WTC11 (cell line): ENCODE data around the gene CAD. TPM values are rescaled to one million over a fixed set of nuclear protein-coding genes. Genes with fewer than 3 reads are reported as not detected.
"Not testable (repeated sequence)": the region's sequence is repeated elsewhere in the genome, so short reads cannot be mapped to it uniquely, and the experiment has no call there.

ENCODE experiments used
- ATAC-seq: fragments of 200-7000 bp; cut with Tn5 transposase; 2 replicates; pipeline ENCODE4 v1.10.0; 2021; ENCODE audit warnings: mild to moderate bottlenecking, moderate library complexity
- CTCF ChIA-PET: fragments of 300-600 bp; sonication (Branson Sonifier 250); formaldehyde crosslinking; loops from one replicate; lab custom pipeline; 2021; ENCODE audit warnings: antibody characterized with exemption; lab: Charles Lee
- POLR2A ChIA-PET: fragments of 350-600 bp; sonication (Branson Sonifier 250); formaldehyde crosslinking; loops from one replicate; lab custom pipeline; 2021; ENCODE audit warnings: antibody characterized with exemption; lab: Charles Lee
- DNase-seq: peaks from one replicate; pipeline ENCODE4 v3.0.0; 2021; ENCODE audit warnings: low spot score
- H3K27ac Mint-ChIP-seq: 2 replicates; pipeline ENCODE4 v1.8.0; 2021; ENCODE audit warnings: mixed read lengths
- H3K27me3 Mint-ChIP-seq: 2 replicates; pipeline ENCODE4 v1.8.0; 2021; ENCODE audit warnings: low read depth, mild to moderate bottlenecking, moderate library complexity, mixed read lengths
- H3K36me3 Mint-ChIP-seq: 2 replicates; pipeline ENCODE4 v1.8.0; 2021; ENCODE audit warnings: mixed read lengths
- H3K4me1 Mint-ChIP-seq: 2 replicates; pipeline ENCODE4 v1.8.0; 2022; ENCODE audit warnings: mixed read lengths
- H3K4me3 Mint-ChIP-seq: 2 replicates; pipeline ENCODE4 v1.8.0; 2021; ENCODE audit warnings: mild to moderate bottlenecking, moderate library complexity, mixed read lengths
- H3K9me3 Mint-ChIP-seq: 2 replicates; pipeline ENCODE4 v1.8.0; 2021; ENCODE audit warnings: mixed read lengths
- CDX4 ChIP-seq: fragments of 250-450 bp; sonication (Bioruptor Pico); IDR thresholded peaks from 2 replicates; pipeline ENCODE4 v1.9.0; 2021; ENCODE audit warnings: moderate library complexity, mild to moderate bottlenecking, inconsistent platforms, borderline replicate concordance
- FOXK1 ChIP-seq: sonication (generic); formaldehyde crosslinking; IDR thresholded peaks from 2 replicates; pipeline ENCODE4 v1.8.0; 2022; ENCODE audit warnings: mild to moderate bottlenecking, moderate library complexity, missing genetic modification reagents
- GABPB1 ChIP-seq: sonication (generic); formaldehyde crosslinking; IDR thresholded peaks from 2 replicates; pipeline ENCODE4 v1.8.1; 2023; ENCODE audit warnings: mild to moderate bottlenecking, missing genetic modification reagents
- MXD4 ChIP-seq: fragments of 250-450 bp; sonication (Bioruptor Pico); IDR thresholded peaks from 2 replicates; pipeline ENCODE4 v1.8.0; 2021; ENCODE audit warnings: mild to moderate bottlenecking, moderate library complexity, borderline replicate concordance
- NR1H2 ChIP-seq: sonication (generic); formaldehyde crosslinking; IDR thresholded peaks from 2 replicates; pipeline ENCODE4 v1.9.0; 2021; ENCODE audit warnings: mild to moderate bottlenecking, moderate library complexity, missing genetic modification reagents
- OVOL2 ChIP-seq: fragments of 250-450 bp; sonication (Bioruptor Pico); IDR thresholded peaks from 2 replicates; pipeline ENCODE4 v1.9.0; 2021; ENCODE audit warnings: mild to moderate bottlenecking, borderline replicate concordance
- SOX15 ChIP-seq: fragments of 250-450 bp; sonication (Bioruptor Pico); IDR thresholded peaks from 2 replicates; pipeline ENCODE4 v1.9.0; 2021; ENCODE audit warnings: mild to moderate bottlenecking
- total RNA-seq: library from RNA; stranded (reverse); gene quantifications from 3 replicates; pipeline ENCODE4 v1.2.3, GENCODE V29; 2021
- TF ChIP-seq, protein P1 (sequence below): sonication (generic); formaldehyde crosslinking; IDR thresholded peaks from 2 replicates; pipeline ENCODE4 v1.8.1; 2022; ENCODE audit warnings: low read depth, mild to moderate bottlenecking, moderate library complexity, missing genetic modification reagents, borderline replicate concordance
- TF ChIP-seq, protein P2 (sequence below): sonication (generic); formaldehyde crosslinking; IDR thresholded peaks from 2 replicates; pipeline ENCODE4 v1.8.1; 2022; ENCODE audit warnings: mild to moderate bottlenecking, missing genetic modification reagents, moderate library complexity, borderline replicate concordance
- TF ChIP-seq, protein P3 (sequence below): sonication (generic); formaldehyde crosslinking; conservative IDR thresholded peaks from 2 replicates; pipeline ENCODE4 v1.8.1; 2022; ENCODE audit warnings: mild to moderate bottlenecking, missing genetic modification reagents

Gene CAD
- total RNA-seq, 1 experiment from 2014 or later: 178 TPM

GRCh38 chr2:27175781-27176180 is 41.4 kb upstream of the CAD start:
- not testable (repeated sequence) for H3K4me3 Mint-ChIP-seq, H3K9me3 Mint-ChIP-seq, H3K4me1 Mint-ChIP-seq, H3K27ac Mint-ChIP-seq, ATAC-seq, DNase-seq, H3K27me3 Mint-ChIP-seq, H3K36me3 Mint-ChIP-seq
- CTCF ChIA-PET: interaction anchor here (2.1 to 2.4 kb wide), 2 partner anchors 16 to 42 kb away, joined by 12 to 18 read pairs; partner anchors contain the start of gene PREB
- POLR2A ChIA-PET: interaction anchor here (0.5 to 1.1 kb wide), 2 partner anchors 21 to 1993 kb away, joined by 3 read pairs; no protein-coding TSS in a partner anchor

- Mint-ChIP-seq H3K4me3 (no peak overlapping the region), H3K9me3 (no peaks in the 10 kb centered on the region), H3K36me3 (no peaks in the 10 kb centered on the region), H3K27me3 (peaks cover 5% of the 10 kb centered on the region; the same call in 1 of the 2 replicates), H3K4me1 (no peaks in the 10 kb centered on the region), H3K27ac (no peak overlapping the region)
- CTCF ChIA-PET: interaction anchor here (1.1 to 2.1 kb wide), 2 partner anchors 14 to 44 kb away, joined by 4 to 12 read pairs; partner anchors contain the start of gene PREB
- POLR2A ChIA-PET: no interaction called here
- ATAC-seq (no peak), DNase-seq (no peak)
- TF ChIP-seq MXD4 (CRISPR knock-in tag) (no peak), GABPB1 (CRISPR knock-in tag) (peak; percentile 98), NR1H2 (no peak), SOX15 (CRISPR knock-in tag) (no peak), CDX4 (CRISPR knock-in tag) (no peak)
These were observed 39.5 kb upstream of the CAD start for GRCh38 chr2:27177441-27178351.

DNA sequence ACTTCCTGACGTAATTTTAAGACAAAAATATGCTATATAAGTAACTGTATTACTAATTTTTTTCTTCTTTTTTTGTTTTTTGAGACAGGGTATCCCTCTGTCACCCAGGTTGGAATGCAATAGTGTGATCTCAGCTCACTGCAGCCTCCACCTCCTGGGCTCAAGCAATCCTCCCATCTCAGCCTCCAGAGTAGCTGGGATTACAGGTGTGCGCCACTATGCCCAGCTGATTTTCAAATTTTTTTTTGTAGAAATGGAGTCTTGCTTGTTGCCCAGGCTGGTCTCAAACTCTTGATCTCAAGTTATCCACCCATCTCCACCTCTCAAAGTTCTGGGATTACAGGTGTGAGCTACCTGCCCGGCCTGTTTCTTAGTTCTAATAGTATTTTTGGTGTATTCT is 38.7 kb upstream of the CAD start:
- H3K4me1 Mint-ChIP-seq: no peaks in the 10 kb centered on the region
- peaks cover 6% of the 10 kb centered on the region for H3K27me3 Mint-ChIP-seq
- TF ChIP-seq, protein P1, sequence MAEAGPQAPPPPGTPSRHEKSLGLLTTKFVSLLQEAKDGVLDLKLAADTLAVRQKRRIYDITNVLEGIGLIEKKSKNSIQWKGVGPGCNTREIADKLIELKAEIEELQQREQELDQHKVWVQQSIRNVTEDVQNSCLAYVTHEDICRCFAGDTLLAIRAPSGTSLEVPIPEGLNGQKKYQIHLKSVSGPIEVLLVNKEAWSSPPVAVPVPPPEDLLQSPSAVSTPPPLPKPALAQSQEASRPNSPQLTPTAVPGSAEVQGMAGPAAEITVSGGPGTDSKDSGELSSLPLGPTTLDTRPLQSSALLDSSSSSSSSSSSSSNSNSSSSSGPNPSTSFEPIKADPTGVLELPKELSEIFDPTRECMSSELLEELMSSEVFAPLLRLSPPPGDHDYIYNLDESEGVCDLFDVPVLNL (CRISPR knock-in tag): no peak
- H3K9me3 Mint-ChIP-seq: no peaks in the 10 kb centered on the region
- POLR2A ChIA-PET: no interaction called here
- no peak overlapping the region for H3K4me3 Mint-ChIP-seq
- CTCF ChIA-PET: interaction anchor here (1.1 kb wide), 1 partner anchor 13 kb away, joined by 4 read pairs; no protein-coding TSS in a partner anchor
- DNase-seq (no peak), ATAC-seq (no peak)
- no peaks in the 10 kb centered on the region for H3K36me3 Mint-ChIP-seq
- H3K27ac Mint-ChIP-seq: no peak overlapping the region

- TF ChIP-seq FOXK1 (no peak), GABPB1 (CRISPR knock-in tag) (peak; percentile 20; the same call in 1 of the 2 replicates), OVOL2 (CRISPR knock-in tag) (no peak)
- TF ChIP-seq, protein P2, sequence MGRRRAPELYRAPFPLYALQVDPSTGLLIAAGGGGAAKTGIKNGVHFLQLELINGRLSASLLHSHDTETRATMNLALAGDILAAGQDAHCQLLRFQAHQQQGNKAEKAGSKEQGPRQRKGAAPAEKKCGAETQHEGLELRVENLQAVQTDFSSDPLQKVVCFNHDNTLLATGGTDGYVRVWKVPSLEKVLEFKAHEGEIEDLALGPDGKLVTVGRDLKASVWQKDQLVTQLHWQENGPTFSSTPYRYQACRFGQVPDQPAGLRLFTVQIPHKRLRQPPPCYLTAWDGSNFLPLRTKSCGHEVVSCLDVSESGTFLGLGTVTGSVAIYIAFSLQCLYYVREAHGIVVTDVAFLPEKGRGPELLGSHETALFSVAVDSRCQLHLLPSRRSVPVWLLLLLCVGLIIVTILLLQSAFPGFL (CRISPR knock-in tag): no peak
- TF ChIP-seq, protein P3, sequence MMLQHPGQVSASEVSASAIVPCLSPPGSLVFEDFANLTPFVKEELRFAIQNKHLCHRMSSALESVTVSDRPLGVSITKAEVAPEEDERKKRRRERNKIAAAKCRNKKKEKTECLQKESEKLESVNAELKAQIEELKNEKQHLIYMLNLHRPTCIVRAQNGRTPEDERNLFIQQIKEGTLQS (CRISPR knock-in tag): no peak
- TF ChIP-seq, all 79 proteins: peak for 1
- no peak for DNase-seq
- CTCF ChIA-PET: interaction anchor here (0.6 kb wide), 1 partner anchor 10 kb away, joined by 3 read pairs; no protein-coding TSS in a partner anchor
- POLR2A ChIA-PET: no interaction called here
- 0 out of 2 replicates have a peak, but pooled peaks cover 5% of the 10 kb centered on the region for H3K9me3 Mint-ChIP-seq
- H3K4me1 Mint-ChIP-seq: no peaks in the 10 kb centered on the region
- ATAC-seq: no peak
- H3K27me3 Mint-ChIP-seq: peaks cover 6% of the 10 kb centered on the region
- H3K36me3 Mint-ChIP-seq: no peaks in the 10 kb centered on the region
- no peak overlapping the region for H3K27ac Mint-ChIP-seq
- H3K4me3 Mint-ChIP-seq: no peak overlapping the region
These were observed 37.7 kb upstream of the CAD start for GRCh38 chr2:27179344-27180000.
